GM12891 (cell line): Measurements from ENCODE around the gene PRKCA.
"Not testable (repeated sequence)": the region's sequence is repeated elsewhere in the genome, so short reads cannot be mapped to it uniquely, and the experiment has no call there.

ENCODE experiments used
- DNase-seq: peaks from one replicate; pipeline ENCODE4 v3.0.0; 2011; ENCODE audit warnings: low spot score; ENCODE audit not compliant: insufficient read length
- FAIRE-seq: peaks from 2 replicates; lab custom pipeline; 2011; peaks lifted over from hg19 to GRCh38; lab: Jason Lieb, UNC
- PAX5 ChIP-seq: IDR thresholded peaks from 2 replicates; pipeline ENCODE4 v1.6.1; 2011; ENCODE audit warnings: low read length, moderate library complexity, mild to moderate bottlenecking; ENCODE audit not compliant: insufficient read depth, severe bottlenecking
- POLR2A ChIP-seq: IDR thresholded peaks from 2 replicates; pipeline ENCODE4 v1.6.1; 2011; ENCODE audit warnings: low read depth, low read length, control low read depth
- POLR2AphosphoS5 ChIP-seq: IDR thresholded peaks from 2 replicates; pipeline ENCODE4 v1.6.1; 2011; ENCODE audit warnings: low read depth, low read length, control low read depth
- POU2F2 ChIP-seq: IDR thresholded peaks from 2 replicates; pipeline ENCODE4 v1.6.1; 2011; ENCODE audit warnings: low read depth, mild to moderate bottlenecking, control low read depth, low read length, moderate library complexity
- SPI1 ChIP-seq: IDR thresholded peaks from 2 replicates; pipeline ENCODE4 v1.6.1; 2011; ENCODE audit warnings: low read depth, low read length, control low read depth
- TAF1 ChIP-seq: IDR thresholded peaks from 2 replicates; pipeline ENCODE4 v1.6.1; 2011; ENCODE audit warnings: low read depth, low read length, control low read depth

The PRKCA gene

GRCh38 chr17:66711881-66712321 is 409.5 kb downstream of the PRKCA start:
- FAIRE-seq (no peak), DNase-seq (no peak)
- TF ChIP-seq POU2F2 (no peak), SPI1 (no peak), POLR2A (no peak), POLR2AphosphoS5 (no peak), PAX5 (no peak), TAF1 (no peak)

- FAIRE-seq (no peak), DNase-seq (no peak)
- TF ChIP-seq TAF1: no peak
- no peak for TF ChIP-seq POLR2AphosphoS5
- TF ChIP-seq PAX5: no peak
- TF ChIP-seq POU2F2: no peak
Measured at GRCh38 chr17:66712453-66712852, 410.0 kb downstream of the PRKCA start.

- FAIRE-seq, DNase-seq: not testable (repeated sequence)
Measured at GRCh38 chr17:66713021-66713532, 410.7 kb downstream of the PRKCA start.

GRCh38 chr17:66713533-66714042 is 411.2 kb downstream of the PRKCA start:
- no peak for FAIRE-seq
- DNase-seq: no peak
- TF ChIP-seq TAF1 (no peak), PAX5 (no peak), SPI1 (no peak), POLR2AphosphoS5 (no peak), POLR2A (no peak), POU2F2 (no peak)

- no peak for FAIRE-seq
- no peak for DNase-seq
Measured at GRCh38 chr17:66714046-66715023, 411.9 kb downstream of the PRKCA start.

GRCh38 chr17:66715076-66715675 is 412.8 kb downstream of the PRKCA start:
- TF ChIP-seq POU2F2 (no peak), POLR2AphosphoS5 (no peak), SPI1 (no peak), POLR2A (no peak), TAF1 (no peak)
- FAIRE-seq (no peak), DNase-seq (no peak)

More at GRCh38 chr17:66714046-66715023, 411.9 kb downstream of the PRKCA start:
- TF ChIP-seq PAX5 (no peak), SPI1 (no peak), TAF1 (no peak), POU2F2 (no peak), POLR2A (no peak), POLR2AphosphoS5 (no peak)

- peak; percentile 50 for FAIRE-seq
- peak; percentile 37 for DNase-seq
Measured at GRCh38 chr17:66715745-66716156, 413.3 kb downstream of the PRKCA start.

GRCh38 chr17:66716236-66717026 is 414.0 kb downstream of the PRKCA start:
- no peak for DNase-seq
- TF ChIP-seq SPI1 (no peak), PAX5 (no peak), POLR2AphosphoS5 (no peak), TAF1 (no peak), POU2F2 (no peak), POLR2A (no peak)
- no peak for FAIRE-seq

More at GRCh38 chr17:66715745-66716156, 413.3 kb downstream of the PRKCA start:
- TF ChIP-seq TAF1 (no peak), PAX5 (no peak), SPI1 (no peak), POLR2AphosphoS5 (no peak), POLR2A (no peak), POU2F2 (no peak)

GRCh38 chr17:66717641-66718058 is 415.2 kb downstream of the PRKCA start:
- DNase-seq: no peak
- no peak for FAIRE-seq

More at GRCh38 chr17:66717641-66718058, 415.2 kb downstream of the PRKCA start:
- TF ChIP-seq POLR2AphosphoS5: no peak
- no peak for TF ChIP-seq SPI1
- TF ChIP-seq TAF1: no peak
- TF ChIP-seq POLR2A: no peak
- TF ChIP-seq POU2F2: no peak
- no peak for TF ChIP-seq PAX5
